ENCODE results near the gene JAZF1. TPM values are rescaled to one million over a fixed set of nuclear protein-coding genes. Genes with fewer than 3 reads are reported as not detected.

The JAZF1 gene
- total and polyA plus RNA-seq, 2 of the 4 experiments (the other 2 are of a cell fraction), result 8.4 to 10.5 TPM

DNA sequence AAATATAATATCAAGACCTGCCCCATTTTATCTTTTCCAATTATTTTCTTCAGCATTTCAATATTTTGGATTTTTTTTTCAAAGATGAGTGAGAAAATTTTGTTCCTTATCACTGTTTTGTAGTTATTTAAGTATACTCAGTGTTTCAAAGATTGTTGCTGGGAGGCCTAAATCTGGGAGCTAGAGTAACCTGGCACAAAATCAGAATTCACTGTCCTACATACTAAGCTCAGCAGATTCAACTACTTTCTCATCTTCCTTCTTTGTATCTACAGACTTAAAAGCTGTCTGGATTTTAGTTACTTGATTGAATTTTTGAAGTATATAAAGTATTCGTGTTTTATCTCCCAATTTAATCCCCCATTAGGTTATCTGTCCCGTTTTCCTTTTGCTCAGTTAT is 354.7 kb downstream of the JAZF1 start:
- no peak for TF ChIP-seq BHLHE40 (IDR thresholded peaks at IDR 0.05; ENCODE audit: low read depth, low read length)
- no peak for TF ChIP-seq NFE2L2 (IDR thresholded peaks at IDR 0.05; ENCODE audit: low read depth, low read length)
- TF ChIP-seq, protein P1, sequence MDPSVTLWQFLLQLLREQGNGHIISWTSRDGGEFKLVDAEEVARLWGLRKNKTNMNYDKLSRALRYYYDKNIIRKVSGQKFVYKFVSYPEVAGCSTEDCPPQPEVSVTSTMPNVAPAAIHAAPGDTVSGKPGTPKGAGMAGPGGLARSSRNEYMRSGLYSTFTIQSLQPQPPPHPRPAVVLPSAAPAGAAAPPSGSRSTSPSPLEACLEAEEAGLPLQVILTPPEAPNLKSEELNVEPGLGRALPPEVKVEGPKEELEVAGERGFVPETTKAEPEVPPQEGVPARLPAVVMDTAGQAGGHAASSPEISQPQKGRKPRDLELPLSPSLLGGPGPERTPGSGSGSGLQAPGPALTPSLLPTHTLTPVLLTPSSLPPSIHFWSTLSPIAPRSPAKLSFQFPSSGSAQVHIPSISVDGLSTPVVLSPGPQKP (IDR thresholded peaks at IDR 0.05; ENCODE audit: borderline replicate concordance, low read depth, low read length), result no peak
- TF ChIP-seq MAZ (IDR thresholded peaks at IDR 0.05; ENCODE audit: borderline replicate concordance, low read depth, low read length), result no peak
- no peak for TF ChIP-seq MXI1 (IDR thresholded peaks at IDR 0.05; ENCODE audit: borderline replicate concordance, low read depth, low read length)
- TF ChIP-seq RCOR1 (IDR thresholded peaks at IDR 0.05; ENCODE audit: insufficient replicate concordance, low read length), result no peak
- no peak for TF ChIP-seq RAD21 (IDR thresholded peaks at IDR 0.05; ENCODE audit: low read length)
- TF ChIP-seq, protein P2, sequence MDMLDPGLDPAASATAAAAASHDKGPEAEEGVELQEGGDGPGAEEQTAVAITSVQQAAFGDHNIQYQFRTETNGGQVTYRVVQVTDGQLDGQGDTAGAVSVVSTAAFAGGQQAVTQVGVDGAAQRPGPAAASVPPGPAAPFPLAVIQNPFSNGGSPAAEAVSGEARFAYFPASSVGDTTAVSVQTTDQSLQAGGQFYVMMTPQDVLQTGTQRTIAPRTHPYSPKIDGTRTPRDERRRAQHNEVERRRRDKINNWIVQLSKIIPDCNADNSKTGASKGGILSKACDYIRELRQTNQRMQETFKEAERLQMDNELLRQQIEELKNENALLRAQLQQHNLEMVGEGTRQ (IDR thresholded peaks at IDR 0.05; ENCODE audit: low read depth, low read length), result no peak
- no peaks in the 10 kb centered on the region for H3K9me1 ChIP-seq (ENCODE audit: insufficient read depth, low read length)
- H4K20me1 ChIP-seq (ENCODE audit: insufficient read depth, low read length), result no peaks in the 10 kb centered on the region; the same call in 1 of the 2 replicates
- H3K4me2 ChIP-seq (ENCODE audit: low read depth, low read length), result no peak overlapping the region
- no peak overlapping the region for H4K91ac ChIP-seq (ENCODE audit: insufficient read depth, low read depth, low read length)
- no peak overlapping the region for H2BK20ac ChIP-seq (ENCODE audit: low read depth, low read length)
- no peak overlapping the region for H3K27ac ChIP-seq (ENCODE audit: insufficient read depth, low read length)
- H4K8ac ChIP-seq (ENCODE audit: low read depth in 2 of 2, low read length in 2 of 2), result no peak overlapping the region
- H3K36me3 ChIP-seq (ENCODE audit: control insufficient read depth, insufficient read depth, low read length), result peaks cover 5% of the 10 kb centered on the region
- H2AFZ ChIP-seq (replicated peaks; ENCODE audit: low read length, poor library complexity), result no peak overlapping the region
- ChIA-PET POLR2A (ENCODE audit: unreplicated experiment) (no interaction called here), CTCF (no interaction called here)
- in situ Hi-C loops (cut with MboI; ENCODE audit: low sequenced_read_pairs) (no loop called here), intact Hi-C loops (cut with micrococcal nuclease) (no loop called here), dilution Hi-C loops (cut with HindIII; ENCODE audit: low sequenced_read_pairs, unreplicated experiment) (no loop called here)
- no peak overlapping the region for H3K9ac ChIP-seq (ENCODE audit: low read depth, low read length)
- H3K27me3 ChIP-seq (ENCODE audit: control insufficient read depth, insufficient read depth, low read length), result no peaks in the 10 kb centered on the region
- H4K5ac ChIP-seq (ENCODE audit: low read depth, low read length), result no peak overlapping the region
- H3K18ac ChIP-seq (ENCODE audit: low read depth, low read length), result no peak overlapping the region
- peaks cover 5 to 6% of the 10 kb centered on the region in 2 experiments; a peak in 3 of 4 replicates for H3K79me1 ChIP-seq (ENCODE audit: low read depth in 1 of 2, low read length in 2 of 2)
- no CpG with 5 or more reads among the region's 2 CpGs for WGBS, 2 experiments (ENCODE audit: extremely low coverage in 2 of 2, insufficient read length in 1 of 2)
- H2AK5ac ChIP-seq (ENCODE audit: low read depth, low read length), result no peak overlapping the region
- no peak overlapping the region for H2BK120ac ChIP-seq (ENCODE audit: low read depth, low read length)
- H3K4ac ChIP-seq (ENCODE audit: low read depth, low read length), result no peak overlapping the region
- H3K56ac ChIP-seq (ENCODE audit: extremely low read depth, insufficient read depth, low read length), result no peak overlapping the region
- no peak overlapping the region for H3K4me3 ChIP-seq (ENCODE audit: insufficient read depth, low read depth, low read length)
- DNase-seq, result no peak
- H3K9me3 ChIP-seq (ENCODE audit: control insufficient read depth, insufficient read depth, low read length), result no peaks in the 10 kb centered on the region
- BruUV-seq (replicated peaks), result no TSS peak
- no peak overlapping the region for H2AK9ac ChIP-seq (replicated peaks; ENCODE audit: low read depth, low read length, poor library complexity)
- no peak overlapping the region for H2BK15ac ChIP-seq (ENCODE audit: low read depth, low read length)
- no peak overlapping the region for H3K23ac ChIP-seq (ENCODE audit: low read depth, low read length)
- H2BK5ac ChIP-seq (ENCODE audit: low read depth, low read length, poor library complexity, severe bottlenecking), result no peak overlapping the region
- H3K4me1 ChIP-seq (ENCODE audit: control insufficient read depth, insufficient read depth, low read length), result no peaks in the 10 kb centered on the region
- ATAC-seq (ENCODE audit: low read depth), result no peak
- H3K14ac ChIP-seq (replicated peaks; ENCODE audit: low read depth, low read length), result no peak overlapping the region

All from IMR-90 (cell line).